ENCODE measurements around the gene SIGMAR1. TPM values are rescaled to one million over a fixed set of nuclear protein-coding genes. Genes with fewer than 3 reads are reported as not detected.

Gene SIGMAR1
- total RNA-seq, 1 experiment from 2014 or later: 165 TPM

- Histone ChIP-seq H3K27ac (ENCODE audit: low read depth, low read length, poor library complexity, severe bottlenecking) (peak overlapping the region; percentile 74), H3K9me3 (ENCODE audit: low read depth, low read length, poor library complexity, severe bottlenecking) (no peaks in the 10 kb centered on the region), H3K4me3 (ENCODE audit: low read depth, low read length, poor library complexity, severe bottlenecking) (no peak overlapping the region), H3K27me3 (replicated peaks; ENCODE audit: insufficient read depth, low read depth, low read length, poor library complexity) (no peaks in the 10 kb centered on the region), H3K4me1 (ENCODE audit: insufficient read depth, low read length, poor library complexity, severe bottlenecking) (peaks cover 25% of the 10 kb centered on the region), H3K36me3 (ENCODE audit: insufficient read depth, low read length, poor library complexity, severe bottlenecking) (peaks cover 10% of the 10 kb centered on the region)
- CTCF ChIA-PET: no interaction called here
- BruUV-seq (replicated peaks): no TSS peak
- POLR2A ChIA-PET (ENCODE audit: low non-redundant PET): no interaction called here
- TF ChIP-seq EZH2 (IDR thresholded peaks at IDR 0.05; ENCODE audit: borderline replicate concordance, low read depth, low read length, poor library complexity, severe bottlenecking): no peak
- TF ChIP-seq CTCF (conservative IDR thresholded peaks at IDR 0.05; ENCODE audit: low read depth, low read length): no peak
- intact Hi-C loops (cut with micrococcal nuclease; ENCODE audit: unreplicated experiment): no loop called here
- DNase-seq (ENCODE audit: low spot score): peak; percentile 32
Observed at GRCh38 chr9:34653151-34654072, 15.8 kb upstream of the SIGMAR1 start.

- CTCF ChIA-PET: no interaction called here
- H3K9me3 ChIP-seq (ENCODE audit: low read depth, low read length, poor library complexity, severe bottlenecking): no peaks in the 10 kb centered on the region
- POLR2A ChIA-PET (ENCODE audit: low non-redundant PET): no interaction called here
- H3K27ac ChIP-seq (ENCODE audit: low read depth, low read length, poor library complexity, severe bottlenecking): peak overlapping the region; percentile 74
- BruUV-seq (replicated peaks): no TSS peak
- no peak for DNase-seq (ENCODE audit: low spot score)
- no peak for TF ChIP-seq EZH2 (IDR thresholded peaks at IDR 0.05; ENCODE audit: borderline replicate concordance, low read depth, low read length, poor library complexity, severe bottlenecking)
- TF ChIP-seq CTCF (conservative IDR thresholded peaks at IDR 0.05; ENCODE audit: low read depth, low read length): no peak
- no peak overlapping the region for H3K4me3 ChIP-seq (ENCODE audit: low read depth, low read length, poor library complexity, severe bottlenecking)
- intact Hi-C loops (cut with micrococcal nuclease; ENCODE audit: unreplicated experiment): no loop called here
- no peaks in the 10 kb centered on the region for H3K27me3 ChIP-seq (replicated peaks; ENCODE audit: insufficient read depth, low read depth, low read length, poor library complexity)
- peaks cover 25% of the 10 kb centered on the region for H3K4me1 ChIP-seq (ENCODE audit: insufficient read depth, low read length, poor library complexity, severe bottlenecking)
- H3K36me3 ChIP-seq (ENCODE audit: insufficient read depth, low read length, poor library complexity, severe bottlenecking): peaks cover 17% of the 10 kb centered on the region
Observed at GRCh38 chr9:34652602-34653000, 15.0 kb upstream of the SIGMAR1 start.

DNA sequence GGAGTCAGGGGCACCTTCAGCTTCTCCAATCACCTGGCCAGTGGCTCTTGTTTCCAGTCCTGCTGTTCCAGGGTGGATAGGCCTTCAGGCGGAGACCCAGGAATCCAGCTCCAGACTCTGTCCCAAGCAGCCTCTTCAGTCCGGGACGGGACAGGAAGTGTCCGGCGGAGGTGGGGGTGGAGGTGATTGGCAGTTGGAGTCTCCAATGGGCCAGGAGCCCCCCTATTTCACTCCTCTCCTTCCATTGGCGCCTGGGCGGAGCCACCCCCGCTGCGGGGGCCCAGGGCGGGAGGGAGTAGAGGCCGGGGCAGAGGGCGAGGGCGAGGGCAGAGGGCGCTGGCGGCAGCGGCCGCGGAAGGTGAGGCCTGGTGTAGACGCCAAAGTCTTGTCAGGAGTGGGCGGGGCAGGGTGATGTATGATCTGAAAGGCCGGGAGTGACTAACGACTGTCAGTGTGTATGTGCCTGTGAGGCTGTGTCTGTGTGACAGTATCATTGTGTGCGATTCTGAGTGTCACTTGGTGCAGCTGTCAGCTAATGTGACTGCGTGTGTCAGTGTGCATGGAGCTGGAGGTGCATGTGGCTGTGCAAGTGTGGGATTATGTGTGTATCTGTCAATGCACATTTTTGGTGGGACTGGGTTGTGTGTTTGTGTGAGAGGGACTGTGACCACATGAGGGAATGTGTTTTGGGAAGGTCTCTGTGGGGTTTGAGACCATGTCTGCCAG is 14.5 kb upstream of the SIGMAR1 start, which contains the start of gene IL11RA:
Gene IL11RA (plus strand): TSS at position 310 of the 726 bp plus-strand sequence. CDS start 3,033 bp downstream, outside the sequence.
- POLR2A ChIA-PET (ENCODE audit: low non-redundant PET): no interaction called here
- Histone ChIP-seq H3K27ac (ENCODE audit: low read depth, low read length, poor library complexity, severe bottlenecking) (peak within 1 kb of the TSS; percentile 74), H3K27me3 (replicated peaks; ENCODE audit: insufficient read depth, low read depth, low read length, poor library complexity) (no peaks in the 10 kb centered on the region), H3K9me3 (ENCODE audit: low read depth, low read length, poor library complexity, severe bottlenecking) (no peaks in the 10 kb centered on the region), H3K4me3 (ENCODE audit: low read depth, low read length, poor library complexity, severe bottlenecking) (no peak within 1 kb of the TSS), H3K36me3 (ENCODE audit: insufficient read depth, low read length, poor library complexity, severe bottlenecking) (peaks cover 17% of the 10 kb centered on the region), H3K4me1 (ENCODE audit: insufficient read depth, low read length, poor library complexity, severe bottlenecking) (peaks cover 29% of the 10 kb centered on the region)
- no TSS peak for BruUV-seq (replicated peaks)
- CTCF ChIA-PET: no interaction called here
- DNase-seq (ENCODE audit: low spot score): no peak
- no peak for TF ChIP-seq CTCF (conservative IDR thresholded peaks at IDR 0.05; ENCODE audit: low read depth, low read length)
- TF ChIP-seq EZH2 (IDR thresholded peaks at IDR 0.05; ENCODE audit: borderline replicate concordance, low read depth, low read length, poor library complexity, severe bottlenecking): no peak
- intact Hi-C loops (cut with micrococcal nuclease; ENCODE audit: unreplicated experiment): no loop called here
